CD14-positive monocyte (primary cell): Measurements from ENCODE around the gene FGFR1OP2. TPM values are rescaled to one million over a fixed set of nuclear protein-coding genes. Genes with fewer than 3 reads are reported as not detected.

ENCODE experiments used
- DNase-seq, 3 donors: peaks; one replicate each; pipeline ENCODE4 v3.0.0-alpha.2; 2011 to 2022
- H2AFZ ChIP-seq: 2 replicates; pipeline ENCODE4 v1.6.0; 2012; ENCODE audit warnings: mild to moderate bottlenecking, low read depth, low read length, inconsistent platforms; ENCODE audit not compliant: insufficient read depth, poor library complexity, severe bottlenecking
- H3K27ac ChIP-seq, 2 donors: 1 replicate in 1 of 2; 2 replicates in 1 of 2; pipeline ENCODE4 v1.5.1; 2012 to 2013; ENCODE audit warnings: low read length in 2 of 2, control low read depth in 1 of 2, inconsistent platforms in 1 of 2, low read depth in 1 of 2, mild to moderate bottlenecking in 1 of 2
- H3K27me3 ChIP-seq, 2 donors: one replicate each; pipeline versions ENCODE4 v1.6.0 to v1.6.1; 2011 to 2013; ENCODE audit warnings: low read length in 2 of 2; ENCODE audit not compliant: control insufficient read depth in 2 of 2, insufficient read depth in 2 of 2
- H3K36me3 ChIP-seq, 2 donors: replicated peaks in 1 of 2; 1 replicate in 1 of 2; 2 replicates in 1 of 2; pipeline versions ENCODE4 v1.5.1 to v1.6.1; 2012 to 2013; ENCODE audit warnings: low read length in 2 of 2, control low read depth in 1 of 2, inconsistent platforms in 1 of 2, mild to moderate bottlenecking in 1 of 2; ENCODE audit not compliant: insufficient read depth in 2 of 2, control insufficient read depth in 1 of 2
- H3K4me1 ChIP-seq, 2 donors: 1 replicate in 1 of 2; 2 replicates in 1 of 2; pipeline versions ENCODE4 v1.5.1 to v1.6.1; 2012 to 2013; ENCODE audit warnings: low read length in 2 of 2, control low read depth in 1 of 2, inconsistent platforms in 1 of 2, mild to moderate bottlenecking in 1 of 2, moderate library complexity in 1 of 2; ENCODE audit not compliant: insufficient read depth in 2 of 2, control insufficient read depth in 1 of 2
- H3K4me2 ChIP-seq: replicated peaks from 2 replicates; pipeline ENCODE3; 2012; ENCODE audit warnings: low read length, moderate library complexity, mild to moderate bottlenecking; ENCODE audit not compliant: poor library complexity, severe bottlenecking; ENCODE audit errors: extremely low read depth
- H3K4me3 ChIP-seq, 3 experiments: fragments of 200-600 bp in 1 of 3; sonication (generic) in 1 of 3; replicated peaks in 1 of 3; 1 replicate in 2 of 3; 2 replicates in 1 of 3; pipeline ENCODE4 v1.5.1; 2011 to 2013; ENCODE audit warnings: low read length in 3 of 3, mild to moderate bottlenecking in 3 of 3, control low read depth in 2 of 3, low read depth in 2 of 3, inconsistent platforms in 1 of 3, moderate library complexity in 1 of 3
- H3K79me2 ChIP-seq: 2 replicates; pipeline ENCODE4 v1.6.0; 2012; ENCODE audit warnings: mild to moderate bottlenecking, control low read depth, inconsistent platforms, low read length, moderate library complexity; ENCODE audit not compliant: insufficient read depth
- H3K9ac ChIP-seq: 2 replicates; pipeline ENCODE4 v1.6.0; 2017; ENCODE audit warnings: low read length, mild to moderate bottlenecking; ENCODE audit not compliant: insufficient read depth, poor library complexity, severe bottlenecking
- H3K9me3 ChIP-seq, 2 donors: replicated peaks in 1 of 2; 1 replicate in 1 of 2; 2 replicates in 1 of 2; pipeline versions ENCODE4 v1.5.1 to v1.6.1; 2012 to 2013; ENCODE audit warnings: low read length in 2 of 2, control low read depth in 1 of 2; ENCODE audit not compliant: control insufficient read depth in 1 of 2, insufficient read depth in 1 of 2
- H4K20me1 ChIP-seq: 2 replicates; pipeline ENCODE4 v1.6.0; 2012; ENCODE audit warnings: mild to moderate bottlenecking, low read length, control low read depth, moderate library complexity; ENCODE audit not compliant: insufficient read depth
- H3K27ac Mint-ChIP-seq, 7 donors: one replicate each; pipeline ENCODE4 v1.8.0; 2020; ENCODE audit warnings: mild to moderate bottlenecking in 7 of 7, mixed read lengths in 7 of 7, moderate library complexity in 6 of 7, inconsistent platforms in 2 of 7
- H3K27me3 Mint-ChIP-seq, 3 donors: one replicate each; pipeline ENCODE4 v1.8.0; 2021 to 2022; ENCODE audit warnings: low read depth in 3 of 3, mild to moderate bottlenecking in 3 of 3, mixed read lengths in 3 of 3, moderate library complexity in 3 of 3, inconsistent platforms in 1 of 3
- H3K36me3 Mint-ChIP-seq, 2 donors: one replicate each; pipeline ENCODE4 v1.8.0; 2020; ENCODE audit warnings: mixed read lengths in 2 of 2, inconsistent platforms in 1 of 2, mild to moderate bottlenecking in 1 of 2
- H3K4me1 Mint-ChIP-seq: one replicate; pipeline ENCODE4 v1.8.0; 2020; ENCODE audit warnings: mild to moderate bottlenecking, mixed read lengths
- H3K4me3 Mint-ChIP-seq, 2 donors: one replicate each; pipeline ENCODE4 v1.8.0; 2020; ENCODE audit warnings: mild to moderate bottlenecking in 2 of 2, mixed read lengths in 2 of 2, moderate library complexity in 1 of 2
- H3K9me3 Mint-ChIP-seq, 7 donors: one replicate each; pipeline ENCODE4 v1.8.0; 2020 to 2022; ENCODE audit warnings: mixed read lengths in 7 of 7, mild to moderate bottlenecking in 6 of 7, moderate library complexity in 6 of 7, inconsistent platforms in 2 of 7
- WGBS: methylation state at CpG from one replicate; pipeline ENCODE4 v1.1.5; 2013; ENCODE audit warnings: missing lambda C conversion rate; ENCODE audit not compliant: insufficient coverage; 5-methylcytosine and 5-hydroxymethylcytosine counted together
- intact Hi-C, 2 donors: fragments of 100-400 bp; cut with micrococcal nuclease; formaldehyde crosslinking; loops; one replicate each; pipeline versions ENCODE4 v1.15.0 to v1.15.1; 2023
- polyA plus RNA-seq, 3 donors: library from polyadenylated mRNA; depleted of rRNA in 1 of 3; unstranded in 2 of 3; stranded (reverse) in 1 of 3; fragments of 300-500 nt in 2 of 3; fragments of >200 nt in 1 of 3; fragmentation: Illumina TruSeq in 2 of 3; gene quantifications; 1 replicate in 2 of 3; 2 replicates in 1 of 3; pipeline ENCODE4 v1.2.3, GENCODE V29; 2012 to 2021
- TF ChIP-seq, protein P1 (sequence below): fragments of 200-600 bp; IDR thresholded peaks from one replicate; pipeline ENCODE4 v1.8.0; 2022; ENCODE audit warnings: antibody characterized with exemption, mild to moderate bottlenecking

FGFR1OP2 gene
- polyA plus RNA-seq, 3 donors = 29.8 to 68.9 (median 66.4) TPM

- no peaks in the 10 kb centered on the region for H3K9me3 Mint-ChIP-seq
- no CpG with 5 or more reads among the region's 1 CpG for WGBS
- peaks cover 55 to 64% of the 10 kb centered on the region in 2 donors for H3K36me3 Mint-ChIP-seq
- H3K4me1 ChIP-seq = peaks cover 0 to 7% of the 10 kb centered on the region in 2 donors
- TF ChIP-seq, protein P1, sequence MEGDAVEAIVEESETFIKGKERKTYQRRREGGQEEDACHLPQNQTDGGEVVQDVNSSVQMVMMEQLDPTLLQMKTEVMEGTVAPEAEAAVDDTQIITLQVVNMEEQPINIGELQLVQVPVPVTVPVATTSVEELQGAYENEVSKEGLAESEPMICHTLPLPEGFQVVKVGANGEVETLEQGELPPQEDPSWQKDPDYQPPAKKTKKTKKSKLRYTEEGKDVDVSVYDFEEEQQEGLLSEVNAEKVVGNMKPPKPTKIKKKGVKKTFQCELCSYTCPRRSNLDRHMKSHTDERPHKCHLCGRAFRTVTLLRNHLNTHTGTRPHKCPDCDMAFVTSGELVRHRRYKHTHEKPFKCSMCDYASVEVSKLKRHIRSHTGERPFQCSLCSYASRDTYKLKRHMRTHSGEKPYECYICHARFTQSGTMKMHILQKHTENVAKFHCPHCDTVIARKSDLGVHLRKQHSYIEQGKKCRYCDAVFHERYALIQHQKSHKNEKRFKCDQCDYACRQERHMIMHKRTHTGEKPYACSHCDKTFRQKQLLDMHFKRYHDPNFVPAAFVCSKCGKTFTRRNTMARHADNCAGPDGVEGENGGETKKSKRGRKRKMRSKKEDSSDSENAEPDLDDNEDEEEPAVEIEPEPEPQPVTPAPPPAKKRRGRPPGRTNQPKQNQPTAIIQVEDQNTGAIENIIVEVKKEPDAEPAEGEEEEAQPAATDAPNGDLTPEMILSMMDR = no peak
- no peak overlapping the region for H3K4me3 ChIP-seq
- no peak for DNase-seq
- peaks cover 39 to 82% of the 10 kb centered on the region in 2 donors for H3K36me3 ChIP-seq
- no peak overlapping the region for H3K27ac Mint-ChIP-seq
- no peaks in the 10 kb centered on the region for H3K9me3 ChIP-seq
- no peak overlapping the region for H3K4me3 Mint-ChIP-seq
- no peak overlapping the region for H3K9ac ChIP-seq
- no peaks in the 10 kb centered on the region for H3K79me2 ChIP-seq
- H4K20me1 ChIP-seq = no peaks in the 10 kb centered on the region
- H3K27me3 ChIP-seq = no peaks in the 10 kb centered on the region
- H2AFZ ChIP-seq = no peak overlapping the region
- intact Hi-C loops = no loop called here
- no peaks in the 10 kb centered on the region for H3K27me3 Mint-ChIP-seq
- no peak overlapping the region for H3K27ac ChIP-seq
- H3K4me2 ChIP-seq = no peak overlapping the region
- peaks cover 3% of the 10 kb centered on the region for H3K4me1 Mint-ChIP-seq
Observed at GRCh38 chr12:26961803-26962202, 23.5 kb downstream of the FGFR1OP2 start.

GRCh38 chr12:26963413-26963812 is 25.1 kb downstream of the FGFR1OP2 start:
- Histone ChIP-seq H3K79me2 (no peaks in the 10 kb centered on the region), H4K20me1 (no peaks in the 10 kb centered on the region), H3K4me2 (no peak overlapping the region), H3K4me1 (peaks cover 0 to 7% of the 10 kb centered on the region in 2 donors), H3K9me3 (no peaks in the 10 kb centered on the region), H3K27me3 (no peaks in the 10 kb centered on the region), H3K4me3 (no peak overlapping the region), H3K36me3 (peaks cover 27 to 82% of the 10 kb centered on the region in 2 donors), H3K9ac (no peak overlapping the region), H3K27ac (peak overlapping the region in 1 of 2 donors; percentile 47), H2AFZ (no peak overlapping the region)
- Mint-ChIP-seq H3K27ac (peak overlapping the region in 5 of 7 donors; percentile 11 to 76 (median 45)), H3K36me3 (peaks cover 48 to 59% of the 10 kb centered on the region in 2 donors), H3K4me1 (peaks cover 3% of the 10 kb centered on the region), H3K9me3 (no peaks in the 10 kb centered on the region), H3K4me3 (no peak overlapping the region), H3K27me3 (no peaks in the 10 kb centered on the region)
- DNase-seq = peak in 2 of 3 donors; percentile 13 to 30
- intact Hi-C loops = no loop called here
- WGBS = no CpG with 5 or more reads among the region's 1 CpG
- TF ChIP-seq, protein P1 = no peak
